Breast epithelium (tissue), 3 donors: ENCODE measurements around the gene INTS14.

ENCODE experiments used
- CTCF ChIP-seq, 3 donors: fragments of 450-650 bp; IDR thresholded peaks; one replicate each; pipeline ENCODE4 v1.5.1; 2016 to 2017; ENCODE audit warnings: antibody characterized with exemption in 3 of 3, mild to moderate bottlenecking in 3 of 3, moderate library complexity in 3 of 3
- POLR2A ChIP-seq: fragments of 450-650 bp; IDR thresholded peaks from one replicate; pipeline ENCODE4 v1.6.1; 2016; ENCODE audit warnings: antibody characterized with exemption, mild to moderate bottlenecking, moderate library complexity

- TF ChIP-seq CTCF (IDR thresholded peaks at IDR 0.05) (no peak), POLR2A (no peak)
These were observed 7.7 kb upstream of the INTS14 start for GRCh38 chr15:65618560-65619109.
